Measurements from ENCODE around the gene YPEL2. TPM values are rescaled to one million over a fixed set of nuclear protein-coding genes. Genes with fewer than 3 reads are reported as not detected.

YPEL2 gene
- total RNA-seq, 2 donors from 2014 or later: 22.8 to 27.7 TPM

DNA sequence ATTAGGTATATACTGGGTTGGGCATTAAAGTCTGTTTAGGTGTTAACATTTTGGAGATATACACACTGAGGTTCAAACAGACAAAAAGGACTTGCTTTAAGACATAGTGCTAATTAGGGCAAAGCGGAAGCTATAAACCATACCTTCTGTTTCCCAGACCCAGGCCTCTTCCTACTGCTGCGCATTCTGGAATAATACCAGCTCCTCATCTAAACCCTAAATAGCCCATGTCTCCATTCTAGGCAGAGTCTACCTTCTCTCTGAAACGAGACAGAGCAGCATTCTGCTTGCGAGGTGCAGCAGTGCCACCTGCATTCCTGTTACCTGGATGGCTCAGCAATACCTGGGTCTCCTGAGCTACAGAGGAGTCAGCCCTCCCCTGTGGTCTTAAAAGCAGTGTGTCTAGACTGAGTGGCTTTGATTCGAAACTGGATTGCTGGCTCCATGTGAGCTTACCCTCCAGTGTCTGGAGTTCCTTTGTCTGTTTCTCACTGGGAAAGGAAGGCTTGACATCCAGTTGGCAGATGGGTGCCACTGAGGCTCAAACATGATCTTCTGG is 6.4 kb downstream of the YPEL2 start:
- Mint-ChIP-seq H3K9me3 (no peaks in the 10 kb centered on the region), H3K4me1 (peaks cover 72% of the 10 kb centered on the region), H3K36me3 (ENCODE audit: low read depth) (no peaks in the 10 kb centered on the region), H3K4me3 (no peak overlapping the region), H3K27ac (peak overlapping the region; percentile 17), H3K27me3 (ENCODE audit: insufficient read depth) (no peaks in the 10 kb centered on the region)
- TF ChIP-seq, protein P1, sequence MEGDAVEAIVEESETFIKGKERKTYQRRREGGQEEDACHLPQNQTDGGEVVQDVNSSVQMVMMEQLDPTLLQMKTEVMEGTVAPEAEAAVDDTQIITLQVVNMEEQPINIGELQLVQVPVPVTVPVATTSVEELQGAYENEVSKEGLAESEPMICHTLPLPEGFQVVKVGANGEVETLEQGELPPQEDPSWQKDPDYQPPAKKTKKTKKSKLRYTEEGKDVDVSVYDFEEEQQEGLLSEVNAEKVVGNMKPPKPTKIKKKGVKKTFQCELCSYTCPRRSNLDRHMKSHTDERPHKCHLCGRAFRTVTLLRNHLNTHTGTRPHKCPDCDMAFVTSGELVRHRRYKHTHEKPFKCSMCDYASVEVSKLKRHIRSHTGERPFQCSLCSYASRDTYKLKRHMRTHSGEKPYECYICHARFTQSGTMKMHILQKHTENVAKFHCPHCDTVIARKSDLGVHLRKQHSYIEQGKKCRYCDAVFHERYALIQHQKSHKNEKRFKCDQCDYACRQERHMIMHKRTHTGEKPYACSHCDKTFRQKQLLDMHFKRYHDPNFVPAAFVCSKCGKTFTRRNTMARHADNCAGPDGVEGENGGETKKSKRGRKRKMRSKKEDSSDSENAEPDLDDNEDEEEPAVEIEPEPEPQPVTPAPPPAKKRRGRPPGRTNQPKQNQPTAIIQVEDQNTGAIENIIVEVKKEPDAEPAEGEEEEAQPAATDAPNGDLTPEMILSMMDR (conservative IDR thresholded peaks at IDR 0.05): no peak
- no peaks in the 10 kb centered on the region for H3K9me3 ChIP-seq (ENCODE audit: control insufficient read depth, low read length)
- H3K27me3 ChIP-seq (ENCODE audit: control insufficient read depth, insufficient read depth, low read length, poor library complexity, severe bottlenecking): no peaks in the 10 kb centered on the region
- H3K9ac ChIP-seq (ENCODE audit: extremely low read depth, low read length, poor library complexity, severe bottlenecking): no peak overlapping the region
- H3K4me3 ChIP-seq (ENCODE audit: low read length): no peak overlapping the region
- 85 to 92% methylated on average over 5 of the region's 5 CpGs for WGBS, 2 experiments (ENCODE audit: insufficient coverage in 1 of 2, insufficient read length in 1 of 2)
- peaks cover 19% of the 10 kb centered on the region for H3K4me1 ChIP-seq (ENCODE audit: control insufficient read depth, insufficient read depth, low read length)
- peaks cover 13% of the 10 kb centered on the region for H3K36me3 ChIP-seq (ENCODE audit: control insufficient read depth, insufficient read depth, low read length)
- DNase-seq: no peak
- H3K27ac ChIP-seq (ENCODE audit: low read depth, low read length): no peak overlapping the region

DNA sequence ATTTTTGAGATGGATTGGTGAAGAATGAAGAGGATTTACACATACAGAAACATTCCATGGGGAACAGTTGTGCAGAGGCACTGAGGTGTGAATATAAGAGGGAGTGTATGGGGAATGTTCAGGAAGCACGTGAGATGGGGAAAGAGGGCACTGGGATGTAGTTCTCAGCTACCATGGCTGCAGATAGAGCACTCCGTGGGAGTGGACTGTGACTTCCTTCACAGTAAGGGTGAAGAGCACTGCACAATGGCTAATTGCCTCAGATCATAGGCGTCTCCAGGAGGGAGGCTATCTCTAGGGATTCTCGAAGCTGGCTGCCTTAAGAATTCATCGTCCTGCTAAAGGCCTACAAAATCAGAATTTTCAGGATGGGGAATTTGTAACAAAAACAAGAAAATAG is 7.0 kb downstream of the YPEL2 start:
- Histone ChIP-seq H3K4me3 (ENCODE audit: low read length) (no peak overlapping the region), H3K36me3 (ENCODE audit: control insufficient read depth, insufficient read depth, low read length) (peaks cover 13% of the 10 kb centered on the region), H3K27ac (ENCODE audit: low read depth, low read length) (no peak overlapping the region), H3K9me3 (ENCODE audit: control insufficient read depth, low read length) (no peaks in the 10 kb centered on the region), H3K9ac (ENCODE audit: extremely low read depth, low read length, poor library complexity, severe bottlenecking) (no peak overlapping the region), H3K27me3 (ENCODE audit: control insufficient read depth, insufficient read depth, low read length, poor library complexity, severe bottlenecking) (no peaks in the 10 kb centered on the region), H3K4me1 (ENCODE audit: control insufficient read depth, insufficient read depth, low read length) (peaks cover 19% of the 10 kb centered on the region)
- no peak overlapping the region for H3K27ac Mint-ChIP-seq
- H3K9me3 Mint-ChIP-seq: no peaks in the 10 kb centered on the region
- no peak for DNase-seq
- 88 to 89% methylated on average over 3 to 5 of the region's 5 CpGs for WGBS, 2 experiments (ENCODE audit: insufficient coverage in 1 of 2, insufficient read length in 1 of 2)
- H3K27me3 Mint-ChIP-seq (ENCODE audit: insufficient read depth): no peaks in the 10 kb centered on the region
- H3K36me3 Mint-ChIP-seq (ENCODE audit: low read depth): no peaks in the 10 kb centered on the region
- H3K4me1 Mint-ChIP-seq: peaks cover 65% of the 10 kb centered on the region
- H3K4me3 Mint-ChIP-seq: no peak overlapping the region
- TF ChIP-seq, protein P1 (conservative IDR thresholded peaks at IDR 0.05): no peak

GRCh38 chr17:59341922-59342321 is 10.5 kb downstream of the YPEL2 start:
- peaks cover 2% of the 10 kb centered on the region for H3K27me3 Mint-ChIP-seq (ENCODE audit: insufficient read depth)
- no peak for DNase-seq
- Histone ChIP-seq H3K4me3 (ENCODE audit: low read length) (no peak overlapping the region), H3K9ac (ENCODE audit: extremely low read depth, low read length, poor library complexity, severe bottlenecking) (no peak overlapping the region), H3K9me3 (ENCODE audit: control insufficient read depth, low read length) (no peaks in the 10 kb centered on the region), H3K27me3 (ENCODE audit: control insufficient read depth, insufficient read depth, low read length, poor library complexity, severe bottlenecking) (no peaks in the 10 kb centered on the region), H3K27ac (ENCODE audit: low read depth, low read length) (no peak overlapping the region), H3K36me3 (ENCODE audit: control insufficient read depth, insufficient read depth, low read length) (peaks cover 16% of the 10 kb centered on the region), H3K4me1 (ENCODE audit: control insufficient read depth, insufficient read depth, low read length) (peaks cover 20% of the 10 kb centered on the region)
- H3K4me1 Mint-ChIP-seq: peaks cover 47% of the 10 kb centered on the region
- TF ChIP-seq, protein P1 (conservative IDR thresholded peaks at IDR 0.05): no peak
- no peaks in the 10 kb centered on the region for H3K36me3 Mint-ChIP-seq (ENCODE audit: low read depth)
- no peak overlapping the region for H3K4me3 Mint-ChIP-seq
- H3K27ac Mint-ChIP-seq: no peak overlapping the region
- 94% methylated on average over 3 of the region's 3 CpGs; no CpG with 5 or more reads in 1 of the 2 experiments for WGBS, 2 experiments (ENCODE audit: insufficient coverage in 1 of 2, insufficient read length in 1 of 2)
- H3K9me3 Mint-ChIP-seq: no peaks in the 10 kb centered on the region
